Activated CD8-positive, alpha-beta memory T cell treated with anti-CD3 and anti-CD28 coated beads for 4 hours (primary cell): ENCODE data around the gene KRTAP19-6.
"Not testable (repeated sequence)": the region's sequence is repeated elsewhere in the genome, so short reads cannot be mapped to it uniquely, and the experiment has no call there.

Source experiments
- DNase-seq, 2 donors: peaks; one replicate each; pipeline ENCODE4 v3.0.0-alpha.2; 2020; ENCODE audit warnings: low read depth in 2 of 2

KRTAP19-6 gene, protein sequence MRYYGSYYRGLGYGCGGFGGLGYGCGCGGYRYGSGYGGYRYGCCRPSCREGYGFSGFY

DNA sequence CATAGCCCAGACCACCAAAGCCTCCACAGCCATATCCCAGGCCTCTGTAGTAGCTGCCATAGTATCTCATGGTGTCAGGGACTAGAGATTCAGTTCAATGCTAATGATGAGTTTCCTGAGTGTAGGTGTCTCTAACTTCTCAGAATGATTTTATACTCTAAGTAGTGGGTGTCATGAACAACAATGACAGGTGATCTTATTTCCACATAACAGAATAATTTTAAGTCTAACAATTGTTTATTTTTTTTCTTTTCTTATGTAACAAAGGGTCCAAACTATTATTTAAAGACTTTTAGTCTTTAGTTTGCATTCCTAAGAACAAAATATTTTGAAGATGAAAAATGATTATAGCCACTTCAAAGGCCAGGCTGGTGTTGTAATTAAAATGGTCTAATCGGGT, at the start of gene KRTAP19-6:
KRTAP19-6 (minus strand) TSS at position 101 of the 400 bp plus-strand sequence; CDS start at position 70, 31 bp downstream.
- DNase-seq, result no peak

DNA sequence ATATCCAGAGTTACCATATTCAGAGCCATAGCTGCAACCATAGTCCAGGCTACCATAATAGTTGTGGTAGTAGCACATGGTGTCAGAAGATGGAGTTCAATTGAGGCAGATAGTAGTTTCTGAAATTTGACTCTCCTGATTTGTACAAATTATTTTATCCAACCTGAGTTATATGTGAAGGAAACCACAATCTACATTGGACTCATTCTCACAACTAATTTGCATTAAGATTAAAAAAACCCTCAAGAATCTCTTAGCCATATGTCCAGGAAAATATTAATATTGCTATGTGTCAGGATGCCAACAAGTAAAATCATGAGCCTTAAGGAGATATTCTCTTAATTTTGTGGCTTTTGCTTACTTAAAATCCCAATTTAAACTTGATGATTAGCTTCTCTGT, 48.6 kb upstream of the KRTAP19-6 start, which contains the start of gene KRTAP22-2:
KRTAP22-2 (minus strand) TSS at position 101 of the 400 bp plus-strand sequence.
- DNase-seq, result no peak

DNA sequence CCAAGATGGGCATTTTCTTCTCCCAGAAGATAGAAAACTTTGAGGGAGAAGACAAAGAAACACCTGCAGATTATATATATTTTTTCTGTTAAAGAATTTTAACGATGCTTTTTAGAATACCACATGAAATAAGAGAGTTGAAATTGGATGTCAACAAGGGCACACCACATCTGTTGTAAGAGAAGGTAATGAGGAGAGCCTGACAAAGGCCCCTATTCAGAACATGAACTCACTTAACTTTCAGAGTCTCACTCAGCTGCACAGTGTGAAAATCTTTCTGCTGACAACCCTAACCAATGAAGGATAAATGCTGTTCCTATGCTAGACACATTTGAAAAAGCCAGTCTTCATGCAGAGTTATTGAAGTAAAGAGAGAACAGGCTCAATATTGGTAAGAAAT, 41.2 kb upstream of the KRTAP19-6 start:
- no peak for DNase-seq

DNA sequence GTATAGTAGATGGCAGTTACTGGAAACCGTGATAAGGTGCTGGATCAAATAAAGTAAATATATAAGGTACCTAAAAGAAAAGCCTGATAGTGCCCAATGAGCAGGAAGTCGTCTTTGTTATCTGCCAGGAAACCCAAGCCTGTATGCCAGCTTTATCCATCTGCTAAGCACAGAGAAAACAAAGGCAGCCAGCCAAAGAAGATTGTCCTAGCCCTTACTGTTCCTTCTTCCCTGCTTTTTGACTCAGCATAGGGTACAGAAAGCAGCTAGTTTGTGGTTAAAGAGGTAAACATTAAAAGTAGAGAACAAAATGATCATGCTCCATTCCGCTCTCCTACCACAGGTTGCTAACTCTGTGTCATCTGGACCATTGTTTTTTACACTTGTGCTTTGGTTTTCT, 38.5 kb upstream of the KRTAP19-6 start:
- DNase-seq, result no peak

- DNase-seq, result no peak
Observed at GRCh38 chr21:30579346-30579745, 37.7 kb upstream of the KRTAP19-6 start.

DNA sequence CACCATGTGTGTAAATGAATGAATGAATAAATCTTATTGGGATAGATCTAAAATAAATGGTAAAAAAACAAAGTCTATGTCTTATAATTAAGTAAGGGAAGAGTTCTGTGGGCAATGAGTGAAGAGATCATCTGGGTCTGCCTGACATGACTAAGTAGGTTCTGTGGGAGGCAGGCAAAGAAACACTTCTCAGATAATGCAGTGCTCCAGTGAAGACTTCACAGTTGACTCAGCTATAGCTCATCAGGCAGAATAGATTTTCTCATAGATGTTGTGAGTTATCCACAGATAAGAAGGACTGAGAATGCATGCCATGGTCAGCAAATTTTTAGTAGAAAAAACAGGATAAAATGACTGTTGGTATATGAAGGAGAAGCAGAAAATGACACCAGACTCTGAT, 36.1 kb upstream of the KRTAP19-6 start:
- no peak for DNase-seq

DNA sequence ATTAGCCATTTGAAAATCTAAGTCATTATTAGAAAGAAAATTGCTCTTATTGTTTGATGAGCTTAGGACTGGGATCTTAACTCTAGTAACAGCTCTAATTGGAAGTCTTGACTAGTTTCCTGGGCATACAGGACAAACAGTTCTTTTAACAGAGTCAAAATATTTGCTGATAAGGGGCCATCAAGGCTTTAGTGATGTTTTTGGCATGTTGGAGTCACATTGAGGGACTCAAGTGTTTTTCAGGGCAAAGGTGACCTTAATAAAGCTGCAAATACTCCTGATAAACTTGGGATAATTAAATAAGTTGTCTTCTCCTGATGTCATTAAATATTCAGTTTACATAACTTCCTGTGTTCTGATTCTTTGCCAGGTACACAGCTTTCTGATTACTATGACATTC, 26.0 kb upstream of the KRTAP19-6 start:
- no peak for DNase-seq

- no peak for DNase-seq
Observed at GRCh38 chr21:30563630-30564029, 22.0 kb upstream of the KRTAP19-6 start.

DNA sequence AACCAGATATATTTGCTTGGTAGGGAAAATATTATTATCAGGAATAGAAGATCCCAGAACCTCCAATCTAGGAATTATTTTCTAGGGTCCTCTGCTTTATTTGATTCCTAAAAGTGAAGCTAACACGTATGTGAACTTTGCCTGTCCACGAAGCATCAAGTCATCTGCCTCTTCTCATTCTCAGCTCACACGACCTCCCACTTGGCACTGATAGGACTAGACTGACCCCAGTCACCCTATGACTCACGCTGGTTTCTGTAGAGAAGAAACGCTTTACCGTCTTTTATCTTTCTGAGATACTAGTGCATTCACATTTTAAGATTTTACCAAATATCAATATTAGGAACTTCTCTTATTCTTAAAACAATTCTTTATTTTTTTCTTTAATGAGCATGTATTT, 21.4 kb upstream of the KRTAP19-6 start:
- DNase-seq, result no peak

GRCh38 chr21:30561957-30562356, 20.3 kb upstream of the KRTAP19-6 start:
- DNase-seq, result no peak

GRCh38 chr21:30561264-30561895, 19.7 kb upstream of the KRTAP19-6 start, which contains the start of gene KRTAP19-7:
Gene KRTAP19-7, minus strand, starts transcription at chr21:30561314. Its CDS starts 25 bp downstream, at chr21:30561289.
- no peak for DNase-seq

GRCh38 chr21:30555095-30555494, 13.4 kb upstream of the KRTAP19-6 start:
- DNase-seq, result no peak

DNA sequence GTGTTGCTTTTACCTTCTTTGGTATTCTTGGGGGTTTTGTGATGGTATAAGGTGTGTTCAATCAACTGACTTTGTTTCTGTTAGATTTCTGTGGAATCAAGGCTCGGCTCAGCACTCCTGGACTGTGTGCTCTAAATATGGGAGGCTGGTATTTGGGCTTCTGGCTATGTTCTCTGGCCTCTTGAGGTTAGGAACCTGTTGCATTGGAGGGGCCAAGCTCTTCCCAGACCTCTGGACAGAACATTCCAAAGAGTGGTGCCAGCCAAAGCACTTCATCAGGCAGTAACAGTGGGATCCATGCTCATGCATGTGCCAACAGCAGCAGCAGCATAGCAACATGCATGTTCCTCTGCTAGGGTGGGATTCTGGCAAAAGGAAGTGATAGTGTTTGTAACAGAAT, 11.1 kb upstream of the KRTAP19-6 start:
- DNase-seq, result no peak

- no peak for DNase-seq
Observed at GRCh38 chr21:30518876-30519275, 22.8 kb downstream of the KRTAP19-6 start.

GRCh38 chr21:30515681-30516080, 26.0 kb downstream of the KRTAP19-6 start:
- no peak for DNase-seq

DNA sequence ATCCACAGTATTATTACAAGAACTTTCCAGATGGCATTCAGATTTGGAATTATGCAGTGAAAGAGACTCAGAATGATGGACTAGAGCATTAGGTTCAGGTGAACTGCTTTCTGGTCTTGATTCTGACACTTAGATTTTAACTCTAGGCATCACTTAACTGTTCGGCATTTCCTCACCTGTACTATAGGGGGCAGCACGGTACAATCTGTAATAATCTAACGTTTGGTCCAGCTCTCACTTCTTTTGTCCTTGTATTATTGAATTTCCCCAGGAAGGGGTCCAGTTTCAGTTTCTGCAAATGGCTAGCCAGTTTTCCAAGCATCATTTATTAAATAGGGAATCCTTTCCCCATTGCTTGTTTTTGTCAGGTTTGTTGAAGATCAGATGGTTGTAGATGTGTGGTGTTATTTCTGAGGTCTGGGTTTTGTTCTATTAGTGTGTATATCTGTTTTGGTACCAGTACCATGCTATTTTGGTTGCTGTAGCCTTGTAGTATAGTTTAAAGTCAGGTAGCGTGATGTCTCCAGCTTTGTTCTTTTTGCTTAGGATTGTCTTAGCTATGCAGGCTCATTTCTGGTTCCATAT, 36.0 kb downstream of the KRTAP19-6 start:
- not testable (repeated sequence) for DNase-seq

GRCh38 chr21:30502041-30502440, 39.6 kb downstream of the KRTAP19-6 start, which contains the start of gene KRTAP19-5:
Gene KRTAP19-5, minus strand, starts transcription at chr21:30502141. Its CDS starts 51 bp downstream, at chr21:30502090.
- DNase-seq, result no peak

DNA sequence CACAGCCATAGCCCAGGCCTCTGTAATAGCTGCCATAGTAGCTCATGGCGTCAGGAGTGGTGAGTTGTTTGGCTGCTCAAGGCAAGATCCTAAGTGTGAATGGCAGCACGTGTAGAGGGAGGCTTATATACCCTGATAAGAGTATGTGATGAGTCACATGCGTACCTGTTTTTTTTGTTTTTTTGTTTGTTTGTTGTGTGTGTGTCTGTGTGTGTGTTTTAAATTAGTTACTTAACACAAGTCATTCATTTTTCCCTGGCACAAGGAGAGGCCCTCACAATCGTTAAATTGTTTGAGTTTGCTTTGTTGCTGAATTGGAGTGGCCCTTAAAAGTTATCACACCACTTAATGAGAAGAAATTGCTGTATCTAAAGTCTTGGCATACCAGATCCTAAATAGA, 44.6 kb downstream of the KRTAP19-6 start, which contains the start of gene KRTAP19-4:
KRTAP19-4 (minus strand) TSS at position 101 of the 400 bp plus-strand sequence; CDS start at position 46, 55 bp downstream.
- DNase-seq, result no peak

DNA sequence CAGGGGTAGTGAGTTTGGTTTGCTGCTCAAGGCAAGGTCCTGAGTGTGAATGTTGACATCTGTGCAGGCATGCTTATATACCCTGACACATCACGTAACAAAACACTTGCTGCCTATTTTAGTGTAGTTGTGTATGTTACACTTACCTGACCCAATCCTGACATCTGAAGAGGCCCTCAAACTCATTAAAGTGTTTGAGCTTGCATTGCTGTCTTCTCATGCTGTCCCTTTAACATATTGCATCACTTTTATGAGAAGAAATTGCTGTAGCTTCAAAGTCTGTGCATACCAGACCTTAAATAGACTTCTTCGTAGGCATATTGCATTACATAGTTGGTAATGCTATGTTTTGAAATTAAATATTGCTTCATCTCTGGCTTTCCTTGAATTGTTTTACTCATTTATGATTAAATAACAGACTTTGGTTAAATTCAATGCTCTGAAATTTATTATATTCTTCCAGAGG, 49.7 kb downstream of the KRTAP19-6 start, which contains the start of gene KRTAP19-3:
KRTAP19-3 (minus strand) TSS at position 51 of the 466 bp plus-strand sequence. CDS start 56 bp downstream, outside the sequence.
- DNase-seq, result no peak
